ENCODE measurements around the gene CLCF1. TPM values are rescaled to one million over a fixed set of nuclear protein-coding genes. Genes with fewer than 3 reads are reported as not detected.
A peak's percentile ranks its signal among the peaks of the same experiment; 100 is the strongest.

CLCF1 gene
- total RNA-seq, 2 experiments from 2014 or later, result 0.79 to 0.81 TPM

- CTCF ChIA-PET, result interaction anchor here (0.9 to 1.4 kb wide), 3 partner anchors 9 to 20 kb away, joined by 4 to 6 read pairs (median 4); partner anchors contain the start of genes PPP1CA and RAD9A
- H3K4me1 Mint-ChIP-seq (ENCODE audit: low read depth), result peaks cover 76% of the 10 kb centered on the region
- H3K27me3 Mint-ChIP-seq, result no peaks in the 10 kb centered on the region
- peak overlapping the region; percentile 59 for H3K27ac Mint-ChIP-seq
- peaks cover 32% of the 10 kb centered on the region for H3K36me3 Mint-ChIP-seq (ENCODE audit: low read depth)
- TF ChIP-seq CTCF (IDR thresholded peaks at IDR 0.05), result no peak
- intact Hi-C loops (cut with micrococcal nuclease), result no loop called here
- H3K4me3 Mint-ChIP-seq, result no peak overlapping the region
- DNase-seq (peak; percentile 57), ATAC-seq (peak; percentile 18)
- POLR2A ChIA-PET, result interaction anchor here (0.6 to 3.3 kb wide), 17 partner anchors 8 to 77 kb away, joined by 3 to 18 read pairs (median 5); partner anchors contain the start of genes AIP, PPP1CA, PTPRCAP and TBC1D10C
- H3K9me3 Mint-ChIP-seq, result no peaks in the 10 kb centered on the region
Measured at GRCh38 chr11:67411785-67412152, 38.4 kb upstream of the CLCF1 start.

- Mint-ChIP-seq H3K27ac (peak overlapping the region; percentile 67), H3K27me3 (no peaks in the 10 kb centered on the region), H3K9me3 (no peaks in the 10 kb centered on the region), H3K4me3 (peak overlapping the region; percentile 87), H3K4me1 (ENCODE audit: low read depth) (peaks cover 74% of the 10 kb centered on the region), H3K36me3 (ENCODE audit: low read depth) (peaks cover 38% of the 10 kb centered on the region)
- DNase-seq, result no peak
- TF ChIP-seq CTCF (IDR thresholded peaks at IDR 0.05), result no peak
- intact Hi-C loops (cut with micrococcal nuclease), result no loop called here
- ATAC-seq, result no peak
- POLR2A ChIA-PET, result interaction anchor here (0.9 to 3.3 kb wide), 10 partner anchors 7 to 72 kb away, joined by 3 to 18 read pairs (median 6); partner anchors contain the start of genes AIP, PPP1CA, RPS6KB2 and TBC1D10C
- CTCF ChIA-PET, result interaction anchor here (1.4 kb wide), 1 partner anchor 9 kb away, joined by 4 read pairs; no protein-coding TSS in a partner anchor
Measured at GRCh38 chr11:67410984-67411784, 37.8 kb upstream of the CLCF1 start.

- POLR2A ChIA-PET, result interaction anchor here (0.9 to 2.3 kb wide), 4 partner anchors 10 to 24 kb away, joined by 3 to 18 read pairs (median 5); partner anchors contain the start of gene RPS6KB2
- Mint-ChIP-seq H3K4me1 (ENCODE audit: low read depth) (peaks cover 70% of the 10 kb centered on the region), H3K4me3 (peak overlapping the region; percentile 87), H3K27me3 (no peaks in the 10 kb centered on the region), H3K36me3 (ENCODE audit: low read depth) (peaks cover 45% of the 10 kb centered on the region), H3K9me3 (no peaks in the 10 kb centered on the region), H3K27ac (peak overlapping the region; percentile 88)
- no peak for TF ChIP-seq CTCF (IDR thresholded peaks at IDR 0.05)
- CTCF ChIA-PET, result no interaction called here
- no peak for ATAC-seq
- no peak for DNase-seq
- intact Hi-C loops (cut with micrococcal nuclease), result no loop called here
Measured at GRCh38 chr11:67410369-67410831, 37.0 kb upstream of the CLCF1 start.

- DNase-seq, result no peak
- H3K4me3 Mint-ChIP-seq, result peak overlapping the region; percentile 87
- TF ChIP-seq CTCF (IDR thresholded peaks at IDR 0.05), result no peak
- H3K27ac Mint-ChIP-seq, result peak overlapping the region; percentile 88
- peaks cover 51% of the 10 kb centered on the region for H3K36me3 Mint-ChIP-seq (ENCODE audit: low read depth)
- no peaks in the 10 kb centered on the region for H3K9me3 Mint-ChIP-seq
- no peak for ATAC-seq
- peaks cover 66% of the 10 kb centered on the region for H3K4me1 Mint-ChIP-seq (ENCODE audit: low read depth)
- no peaks in the 10 kb centered on the region for H3K27me3 Mint-ChIP-seq
- intact Hi-C loops (cut with micrococcal nuclease), result loop anchor here (10.0 kb wide), 1 partner anchor 75 kb away; the partner anchor contains the start of gene AIP
- CTCF ChIA-PET, result interaction anchor here (3.5 kb wide), 1 partner anchor 10 kb away, joined by 20 read pairs; no protein-coding TSS in a partner anchor
- POLR2A ChIA-PET, result interaction anchor here (0.6 to 3.6 kb wide), 6 partner anchors 9 to 73 kb away, joined by 3 to 75 read pairs (median 16); partner anchors contain the start of genes AIP, GPR152 and PTPRCAP
Measured at GRCh38 chr11:67409781-67410368, 36.5 kb upstream of the CLCF1 start.
